Left cardiac atrium (tissue), 4 donors: ENCODE data around the gene STX8. TPM values are rescaled to one million over a fixed set of nuclear protein-coding genes. Genes with fewer than 3 reads are reported as not detected.

Experiments used
- ATAC-seq, 2 donors: fragments of 200-7000 bp; cut with Tn5 transposase; one replicate each; pipeline ENCODE4 v1.9.1; 2020; ENCODE audit warnings: mild to moderate bottlenecking in 2 of 2, moderate library complexity in 2 of 2
- DNase-seq: peaks from one replicate; pipeline ENCODE4 v3.0.0-alpha.2; 2020
- intact Hi-C, 2 donors: fragments of 100-400 bp; cut with DNase I; formaldehyde crosslinking; loops; one replicate each; pipeline versions ENCODE4 v1.14.1 to v1.15.1; 2022 to 2023
- total RNA-seq, 2 donors: library from RNA; stranded (reverse); fragmentation: NEBNext Ultra II Directional; extraction: Animal tissue kit (Norgen Biotek cat#: 25700); gene quantifications; one replicate each; pipeline ENCODE4 v1.2.1, GENCODE V29; 2021
- donor health status: DM: no; HTN: yes; CAD: no.
- donor health status: DM: no; HTN: yes; CAD: no; lungs with severe emphysema.
- donor health status: DM: yes; HTN: yes; CAD: no.
- donor health status: Dilated cardiomyopathy.

STX8 gene
- total RNA-seq, 2 donors from 2014 or later: 57.0 to 58.4 TPM

GRCh38 chr17:9519583-9520272 is 55.9 kb downstream of the STX8 start:
- intact Hi-C loops: loop anchor here in 1 of 2 donors (10.0 kb wide), 1 partner anchor 315 kb away; no protein-coding TSS in a partner anchor
- DNase-seq (no peak), ATAC-seq (no peak)

GRCh38 chr17:9517396-9517795 is 58.2 kb downstream of the STX8 start:
- intact Hi-C loops: no loop called here
- DNase-seq (no peak), ATAC-seq (no peak)

- no peak for ATAC-seq
- no peak for DNase-seq
- intact Hi-C loops: no loop called here
Observed at GRCh38 chr17:9513266-9513665, 62.4 kb downstream of the STX8 start.

- DNase-seq (no peak), ATAC-seq (peak in 1 of 2 donors; percentile 56)
- intact Hi-C loops: no loop called here
Observed at GRCh38 chr17:9512323-9513168, 63.1 kb downstream of the STX8 start.

- intact Hi-C loops: no loop called here
Observed at GRCh38 chr17:9509236-9509816, 66.3 kb downstream of the STX8 start.

DNA sequence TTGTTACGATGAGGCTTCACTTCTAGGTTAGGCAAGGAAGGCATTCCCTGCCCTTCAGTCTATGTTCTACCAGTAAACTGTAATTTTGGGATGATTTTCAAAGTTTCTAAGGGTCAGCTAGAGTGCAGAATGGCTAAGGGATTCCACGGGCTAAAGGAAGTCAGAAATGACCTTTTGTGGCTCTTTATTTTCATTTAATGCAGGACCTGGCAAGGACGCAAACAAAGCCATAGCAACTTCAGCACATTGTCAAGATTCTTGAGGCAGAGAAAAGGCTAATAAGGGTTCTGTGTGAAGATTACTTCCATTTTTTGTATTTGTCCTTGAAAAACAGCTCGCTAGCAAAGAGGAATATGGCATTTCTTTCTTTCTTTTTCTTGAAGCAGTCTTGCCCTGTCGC is 76.6 kb downstream of the STX8 start:
- ATAC-seq (no peak), DNase-seq (no peak)
- intact Hi-C loops: no loop called here

More at GRCh38 chr17:9509236-9509816, 66.3 kb downstream of the STX8 start:
- ATAC-seq (no peak), DNase-seq (no peak)

DNA sequence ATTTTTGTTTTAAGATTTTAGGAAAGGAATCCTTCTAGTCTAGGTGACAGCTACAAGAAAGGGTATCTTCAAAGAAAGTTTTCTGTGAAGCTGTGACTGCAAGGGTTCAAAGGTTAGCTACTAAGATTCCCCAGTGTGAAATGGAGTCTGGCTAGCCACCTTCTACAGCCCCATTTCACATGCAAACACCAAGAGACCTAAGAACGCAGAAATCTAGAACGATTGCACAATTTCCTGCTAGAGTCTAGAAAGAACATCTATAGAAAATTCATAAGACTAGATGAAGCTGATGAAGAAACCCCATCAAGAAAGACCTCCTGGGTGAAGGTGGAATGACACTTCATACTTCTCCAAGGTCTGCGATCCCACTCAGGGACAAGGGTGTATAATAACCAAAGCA is 77.1 kb downstream of the STX8 start:
- intact Hi-C loops: no loop called here
- ATAC-seq (no peak), DNase-seq (no peak)

DNA sequence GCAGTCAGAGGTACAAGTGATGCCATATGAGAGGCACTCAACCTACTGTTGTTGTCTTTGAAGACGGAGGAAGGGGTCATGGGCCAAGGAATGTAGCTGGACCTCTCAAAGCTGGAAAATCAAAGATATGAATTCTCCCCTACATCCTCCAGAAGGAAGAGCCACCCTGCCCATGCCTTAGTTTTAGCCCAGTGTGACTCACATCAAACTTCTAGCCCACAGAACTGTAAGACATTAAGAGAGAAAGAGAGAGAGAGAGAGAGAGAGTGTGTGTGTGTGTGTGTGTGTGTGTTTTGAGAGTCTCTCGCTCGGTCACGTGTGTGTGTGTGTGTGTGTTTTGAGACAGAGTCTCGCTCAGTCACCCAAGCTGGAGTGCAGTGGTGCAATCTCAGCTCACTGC is 87.1 kb downstream of the STX8 start:
- intact Hi-C loops: no loop called here
- DNase-seq (no peak), ATAC-seq (no peak)

- DNase-seq (no peak), ATAC-seq (no peak)
- intact Hi-C loops: no loop called here
Observed at GRCh38 chr17:9487406-9487805, 88.2 kb downstream of the STX8 start.

DNA sequence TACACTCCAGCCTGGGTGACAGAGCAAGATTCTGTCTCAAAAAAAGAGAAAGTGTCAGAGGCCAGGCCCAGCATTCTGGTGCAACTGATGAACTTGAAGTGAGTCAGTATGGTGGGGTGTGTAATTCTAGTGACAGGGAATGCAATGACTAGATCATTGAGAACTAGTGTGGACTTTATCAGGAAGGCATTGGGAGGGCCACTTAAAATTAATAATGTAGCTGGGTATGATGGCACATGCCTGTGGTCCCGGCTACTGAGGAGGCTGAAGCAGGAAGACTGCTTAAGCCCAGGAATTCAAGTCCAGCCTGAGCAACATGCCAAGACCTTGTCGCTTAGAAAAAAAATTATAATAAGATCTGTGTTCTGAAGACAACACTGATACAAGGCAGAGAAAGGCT is 90.8 kb downstream of the STX8 start:
- intact Hi-C loops: no loop called here
- ATAC-seq: no peak
- DNase-seq: no peak

DNA sequence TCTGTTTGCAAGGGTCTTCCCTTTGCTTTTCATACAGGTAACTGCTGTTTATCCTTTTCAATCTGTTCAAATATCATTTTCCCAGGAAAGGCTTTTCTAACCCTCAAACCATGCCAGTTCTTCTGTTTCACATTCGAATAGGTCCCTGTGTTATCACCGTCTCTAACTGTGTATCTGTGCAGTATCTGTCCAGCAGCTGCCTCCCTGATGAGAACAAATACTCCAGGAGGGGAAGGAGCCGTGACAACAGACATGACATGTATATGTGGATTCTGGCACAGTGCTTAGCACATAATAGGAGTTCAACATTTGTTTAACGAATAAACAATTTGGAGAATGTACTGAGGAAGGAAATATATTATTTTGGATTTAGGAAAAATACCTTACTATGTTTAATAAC is 95.7 kb downstream of the STX8 start:
- DNase-seq: no peak
- ATAC-seq: no peak
- intact Hi-C loops: no loop called here

- intact Hi-C loops: no loop called here
Observed at GRCh38 chr17:9478889-9479288, 96.7 kb downstream of the STX8 start.

DNA sequence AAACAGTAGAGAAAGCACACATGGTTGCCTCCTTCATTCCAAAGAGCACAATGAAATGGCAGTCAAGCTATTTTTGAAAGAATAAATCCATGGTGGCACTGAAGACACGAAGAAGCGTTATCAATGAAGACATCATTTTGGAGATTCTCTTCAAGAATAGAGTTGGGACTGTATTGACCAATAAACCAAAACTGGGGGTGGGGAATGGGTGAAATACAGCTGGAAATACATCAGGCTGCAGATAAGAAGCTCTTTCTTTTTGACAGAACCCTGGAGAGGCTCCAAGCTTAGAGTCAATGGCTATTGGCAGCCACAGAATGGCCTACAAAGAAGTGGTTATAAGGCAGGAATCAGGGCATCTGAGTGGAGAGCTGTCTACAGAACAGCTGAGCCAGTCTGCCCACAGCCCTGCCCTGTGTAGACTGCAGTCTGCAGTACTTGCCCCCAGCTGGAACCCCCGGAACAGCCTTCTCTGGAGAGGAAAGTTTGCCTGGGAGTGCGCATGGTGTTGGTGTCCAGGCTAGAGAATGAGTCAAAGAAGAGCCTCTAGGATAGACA is 100.4 kb downstream of the STX8 start:
- ATAC-seq: no peak
- no peak for DNase-seq
- intact Hi-C loops: no loop called here

More at GRCh38 chr17:9478889-9479288, 96.7 kb downstream of the STX8 start:
- DNase-seq (no peak), ATAC-seq (no peak)

DNA sequence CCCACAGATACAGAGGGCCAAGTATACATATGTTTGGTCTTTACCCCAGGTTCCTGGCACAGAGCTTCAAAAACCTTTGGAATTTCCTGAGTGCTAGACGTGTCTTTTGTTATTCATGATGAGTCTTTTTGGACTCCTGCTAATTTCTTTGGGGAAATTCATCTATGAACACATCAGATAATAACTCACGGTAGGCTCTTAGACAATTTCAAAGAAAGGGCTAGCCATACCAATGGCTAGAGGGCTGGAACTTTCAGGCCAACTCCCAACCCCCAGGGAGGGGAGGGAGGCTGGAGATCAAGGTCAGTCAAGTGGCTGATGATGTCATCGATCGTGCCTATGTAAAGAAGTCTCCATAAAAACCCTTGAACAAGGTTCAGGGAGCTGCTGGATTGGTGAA is 101.9 kb downstream of the STX8 start:
- no peak for ATAC-seq
- no peak for DNase-seq
- intact Hi-C loops: no loop called here

DNA sequence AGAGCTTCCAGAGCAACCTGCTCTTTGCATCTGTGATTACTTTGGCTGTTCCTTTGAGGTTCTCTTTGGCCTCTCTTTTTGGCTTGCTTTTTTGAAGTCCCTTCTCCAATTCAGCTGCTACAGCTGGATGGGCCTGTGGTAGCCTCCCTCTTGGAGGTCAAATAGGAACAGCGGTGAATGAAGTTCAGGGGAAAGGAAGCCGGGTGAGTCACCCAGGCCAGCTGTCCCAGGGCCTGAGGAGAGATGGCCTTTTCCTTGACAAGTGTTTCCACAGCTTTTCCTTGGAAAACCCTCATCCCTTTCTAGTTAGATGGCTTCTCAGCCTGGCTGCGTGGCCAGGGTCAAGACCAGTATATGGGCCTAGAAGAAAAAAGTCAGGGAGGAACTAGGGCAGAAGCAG is 103.1 kb downstream of the STX8 start:
- peak in 1 of 2 donors; percentile 93 for ATAC-seq
- peak; percentile 31 for DNase-seq
- intact Hi-C loops: no loop called here

GRCh38 chr17:9472094-9472493 is 103.5 kb downstream of the STX8 start:
- DNase-seq (no peak), ATAC-seq (no peak)
- intact Hi-C loops: no loop called here

DNA sequence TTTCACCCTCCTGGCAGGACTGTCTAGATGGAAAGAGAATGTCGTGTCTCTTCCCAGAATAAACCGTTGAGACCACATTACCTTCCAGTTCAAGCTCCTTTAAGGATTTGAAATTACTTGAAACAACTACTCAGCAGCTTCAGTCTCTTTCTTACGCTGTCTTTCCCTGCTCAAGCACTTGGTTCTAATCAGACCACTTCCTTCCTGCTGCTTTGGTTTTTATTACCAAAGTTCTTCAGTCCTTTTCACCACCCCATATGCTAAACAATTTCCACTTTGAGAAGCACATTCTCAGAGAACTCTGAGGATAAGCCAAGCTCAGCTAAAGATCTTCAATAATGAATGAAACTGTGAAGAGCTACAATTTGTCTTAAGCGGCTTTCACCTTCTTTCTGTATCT is 105.4 kb downstream of the STX8 start:
- ATAC-seq: no peak
- no peak for DNase-seq
- intact Hi-C loops: no loop called here

DNA sequence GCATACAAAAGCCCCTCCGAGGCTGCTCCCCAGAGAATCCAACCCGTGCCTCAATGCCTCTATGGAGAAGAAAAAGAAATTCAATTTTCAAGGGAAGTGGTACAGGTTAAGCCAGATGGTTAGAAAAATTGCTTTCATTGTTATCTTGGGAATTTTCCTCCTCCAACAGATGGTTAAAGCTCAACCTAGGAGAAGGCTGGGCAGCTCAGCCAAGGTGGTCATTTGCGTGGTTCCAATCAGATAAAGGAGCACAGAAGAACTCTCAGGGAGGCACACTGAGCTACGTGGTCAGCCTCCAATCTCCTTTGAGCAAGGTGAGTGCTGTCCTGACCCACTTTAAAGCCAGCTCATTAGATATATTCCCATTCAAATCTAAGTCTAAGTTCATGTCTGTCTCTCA is 106.7 kb downstream of the STX8 start:
- intact Hi-C loops: no loop called here
- ATAC-seq: no peak
- no peak for DNase-seq

- intact Hi-C loops: no loop called here
- ATAC-seq: no peak
- no peak for DNase-seq
Observed at GRCh38 chr17:9468532-9468931, 107.1 kb downstream of the STX8 start.

- no peak for ATAC-seq
- no peak for DNase-seq
- intact Hi-C loops: no loop called here
Observed at GRCh38 chr17:9467518-9467917, 108.1 kb downstream of the STX8 start.
